RCC 7860 (cell line): ENCODE data around the gene SLA2.
"Not testable (repeated sequence)": the region's sequence is repeated elsewhere in the genome, so short reads cannot be mapped to it uniquely, and the experiment has no call there.

Source experiments
- DNase-seq: peaks from one replicate; pipeline ENCODE4 v3.0.0-alpha.2; 2015; ENCODE audit warnings: low spot score
- FAIRE-seq: peaks from 2 replicates; lab custom pipeline; 2012; peaks lifted over from hg19 to GRCh38; lab: Jason Lieb, UNC

The SLA2 gene, protein sequence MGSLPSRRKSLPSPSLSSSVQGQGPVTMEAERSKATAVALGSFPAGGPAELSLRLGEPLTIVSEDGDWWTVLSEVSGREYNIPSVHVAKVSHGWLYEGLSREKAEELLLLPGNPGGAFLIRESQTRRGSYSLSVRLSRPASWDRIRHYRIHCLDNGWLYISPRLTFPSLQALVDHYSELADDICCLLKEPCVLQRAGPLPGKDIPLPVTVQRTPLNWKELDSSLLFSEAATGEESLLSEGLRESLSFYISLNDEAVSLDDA

DNA sequence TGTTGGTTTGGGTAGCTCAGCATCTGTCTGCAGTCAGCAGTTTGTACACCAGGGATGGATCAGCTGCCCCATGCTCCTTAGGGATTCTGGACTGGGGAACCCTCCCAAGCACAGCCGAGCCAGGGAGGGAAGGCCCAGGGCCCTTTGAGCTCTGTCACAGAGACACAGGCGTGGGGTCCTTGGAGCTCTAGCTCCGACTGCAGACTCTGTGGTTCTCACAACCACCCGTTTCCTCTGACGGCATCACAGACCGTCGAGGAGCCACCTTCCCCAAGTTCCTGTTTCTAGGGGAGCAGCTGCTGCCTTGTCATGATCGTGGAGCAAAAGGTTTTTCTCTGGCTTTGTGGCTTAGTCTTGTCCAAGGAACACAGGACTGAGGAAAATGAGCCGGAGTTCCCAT lies at the start of gene SLA2:
SLA2 (minus strand) TSS at position 199 of the 400 bp plus-strand sequence. CDS start 4,861 bp downstream, outside the sequence.
- DNase-seq (no peak), FAIRE-seq (no peak)

DNA sequence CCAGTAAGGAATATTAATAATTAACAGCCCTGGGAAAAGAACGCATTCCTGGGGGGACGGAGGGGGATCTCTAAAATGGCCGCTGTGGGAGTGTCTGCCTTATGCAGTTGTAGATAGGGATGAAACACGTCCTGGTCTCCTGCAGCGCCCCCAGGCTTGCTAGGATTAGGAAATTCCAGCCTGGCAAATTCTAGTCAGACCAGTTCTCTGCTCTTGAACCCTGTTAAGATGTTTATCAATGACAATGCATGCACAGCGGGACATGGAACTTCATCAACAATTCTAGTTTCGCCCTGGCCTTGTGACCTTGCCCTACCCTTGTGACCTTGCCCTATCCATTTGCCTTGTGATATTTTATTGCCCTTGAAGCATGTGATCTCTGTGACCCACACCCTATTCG lies 49.5 kb upstream of the SLA2 start:
- not testable (repeated sequence) for DNase-seq, FAIRE-seq

DNA sequence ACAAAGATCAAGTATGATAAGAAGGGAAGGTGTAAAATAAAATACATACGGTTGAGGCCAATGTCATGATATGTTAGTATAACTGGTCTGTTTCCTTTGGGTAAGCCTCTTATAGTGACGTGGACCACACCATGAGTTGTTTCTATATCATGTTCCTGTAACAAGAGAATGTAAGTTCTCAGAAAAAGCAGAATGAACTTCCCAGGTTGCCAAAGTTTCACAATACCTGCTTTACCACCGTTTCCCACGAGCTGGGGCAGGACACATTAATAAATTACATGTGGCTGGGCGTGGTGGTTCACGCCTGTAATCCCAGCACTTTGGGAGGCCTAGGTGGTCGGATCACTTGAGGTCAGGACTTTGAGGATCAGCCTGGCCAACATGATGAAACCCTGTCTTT lies 42.6 kb upstream of the SLA2 start:
- FAIRE-seq, result no peak
- DNase-seq, result no peak

DNA sequence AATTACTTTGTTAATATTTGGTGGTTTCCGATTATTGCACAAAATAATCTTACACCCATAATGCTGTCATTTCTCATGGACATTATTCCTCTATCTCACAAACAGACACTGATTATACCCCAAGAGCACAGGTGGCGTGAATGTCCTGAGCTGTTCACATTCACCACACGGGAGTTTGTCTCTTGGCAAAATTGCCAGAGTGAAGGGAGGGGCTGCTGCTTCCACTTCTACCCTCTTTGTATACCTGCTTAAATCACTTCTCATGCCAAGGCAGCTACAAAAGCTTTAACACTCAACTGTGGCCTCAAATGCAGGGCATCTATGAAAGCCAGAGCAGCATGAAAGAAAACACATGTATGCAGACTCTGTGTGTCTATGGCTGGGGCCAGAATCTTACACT lies 41.9 kb upstream of the SLA2 start:
- no peak for FAIRE-seq

DNA sequence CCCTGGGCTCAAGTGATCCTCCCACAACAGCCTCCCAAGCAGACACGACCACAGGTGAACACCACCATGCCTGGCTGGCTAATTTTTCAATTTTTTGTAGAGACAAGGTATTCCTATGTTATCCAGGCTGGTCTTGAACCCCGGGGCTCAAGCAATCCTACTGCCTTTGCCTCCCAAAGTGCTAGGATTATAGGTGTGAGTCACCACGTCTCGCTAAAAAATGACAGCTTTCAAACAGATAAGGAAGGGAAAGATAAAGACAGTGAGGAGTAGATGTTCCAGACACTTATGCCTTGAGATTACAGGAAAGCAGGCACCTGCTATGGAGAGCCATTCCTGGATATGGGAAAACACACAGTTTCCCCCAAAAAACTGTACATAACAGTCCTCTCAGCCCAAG lies 40.9 kb upstream of the SLA2 start:
- FAIRE-seq (no peak), DNase-seq (no peak)

More for the DNA sequence above, 41.9 kb upstream of the SLA2 start:
- DNase-seq, result no peak

DNA sequence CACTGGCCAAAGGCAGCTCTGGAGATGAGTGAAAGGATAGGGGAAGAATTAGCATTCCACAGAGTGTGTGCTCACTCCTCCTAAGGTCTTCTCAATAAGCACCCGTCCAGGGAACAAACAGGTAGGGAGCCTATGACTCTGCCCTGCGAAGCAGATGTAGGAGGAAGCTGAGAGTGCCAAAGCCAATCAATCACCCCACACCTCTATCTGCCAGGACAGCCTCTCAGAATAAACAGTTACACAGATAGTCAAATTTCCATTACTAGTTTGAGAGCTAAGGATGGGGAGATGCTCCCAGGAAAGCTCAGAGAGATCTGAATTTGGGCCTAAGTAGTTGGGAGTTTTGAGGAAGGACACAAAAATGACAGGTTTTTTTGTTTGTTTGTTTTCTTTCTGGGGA lies 40.5 kb upstream of the SLA2 start:
- FAIRE-seq (no peak), DNase-seq (no peak)

DNA sequence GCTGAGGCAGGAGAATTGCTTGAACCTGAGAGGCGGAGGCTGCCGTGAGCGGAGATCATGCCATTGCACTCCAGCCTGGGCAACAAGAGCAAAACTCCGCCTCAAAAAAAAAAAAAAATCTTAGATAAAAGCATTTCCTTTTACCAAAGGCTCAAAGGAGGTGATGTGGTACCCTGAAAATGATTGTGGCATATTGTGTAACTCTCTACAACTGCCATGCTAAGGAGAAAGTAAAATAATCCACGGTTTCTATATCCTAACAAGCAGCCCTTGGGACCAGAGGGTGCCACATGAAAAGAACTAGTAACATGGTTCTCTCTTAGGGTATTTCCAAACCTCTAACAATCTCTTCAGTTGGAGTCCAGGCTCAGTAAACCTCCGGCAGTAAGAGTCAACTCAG lies 38.8 kb upstream of the SLA2 start:
- DNase-seq (no peak), FAIRE-seq (no peak)

DNA sequence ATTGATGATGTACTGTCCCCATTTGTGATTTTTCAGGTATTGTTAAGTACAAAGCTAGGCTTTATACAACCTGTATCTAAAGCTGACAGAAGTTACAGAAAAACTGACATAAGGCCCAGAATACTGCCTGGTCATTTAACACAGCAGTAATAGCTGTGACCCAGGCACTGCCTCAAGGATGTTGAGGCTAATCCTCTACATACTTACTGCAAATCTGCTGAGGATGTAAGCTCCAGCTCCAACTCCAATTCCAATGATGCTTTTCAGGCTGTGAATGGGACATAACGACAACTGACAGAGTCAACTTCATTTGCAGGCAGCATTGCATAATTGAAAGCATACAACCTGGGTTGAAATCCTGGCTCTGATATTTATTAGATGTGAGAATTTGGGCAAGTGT lies 36.3 kb upstream of the SLA2 start:
- DNase-seq, result no peak
- no peak for FAIRE-seq

DNA sequence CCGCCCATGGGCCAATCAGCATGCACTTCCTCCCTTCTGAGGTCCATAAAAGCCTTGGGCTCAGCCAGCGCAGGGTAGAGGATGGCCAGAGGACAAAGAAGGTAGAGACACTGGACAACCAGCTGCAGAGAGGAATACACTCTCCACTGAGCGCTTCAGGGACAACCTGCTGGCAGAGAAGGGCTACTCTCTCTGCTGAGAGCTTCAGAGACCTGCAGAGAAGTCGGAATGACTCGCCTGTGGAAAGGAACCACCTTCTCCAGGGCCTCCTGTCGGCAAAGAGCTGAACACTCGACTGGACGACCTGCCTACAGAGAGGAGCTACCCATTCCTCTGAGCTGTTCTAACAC lies 31.4 kb upstream of the SLA2 start:
- no peak for FAIRE-seq

DNA sequence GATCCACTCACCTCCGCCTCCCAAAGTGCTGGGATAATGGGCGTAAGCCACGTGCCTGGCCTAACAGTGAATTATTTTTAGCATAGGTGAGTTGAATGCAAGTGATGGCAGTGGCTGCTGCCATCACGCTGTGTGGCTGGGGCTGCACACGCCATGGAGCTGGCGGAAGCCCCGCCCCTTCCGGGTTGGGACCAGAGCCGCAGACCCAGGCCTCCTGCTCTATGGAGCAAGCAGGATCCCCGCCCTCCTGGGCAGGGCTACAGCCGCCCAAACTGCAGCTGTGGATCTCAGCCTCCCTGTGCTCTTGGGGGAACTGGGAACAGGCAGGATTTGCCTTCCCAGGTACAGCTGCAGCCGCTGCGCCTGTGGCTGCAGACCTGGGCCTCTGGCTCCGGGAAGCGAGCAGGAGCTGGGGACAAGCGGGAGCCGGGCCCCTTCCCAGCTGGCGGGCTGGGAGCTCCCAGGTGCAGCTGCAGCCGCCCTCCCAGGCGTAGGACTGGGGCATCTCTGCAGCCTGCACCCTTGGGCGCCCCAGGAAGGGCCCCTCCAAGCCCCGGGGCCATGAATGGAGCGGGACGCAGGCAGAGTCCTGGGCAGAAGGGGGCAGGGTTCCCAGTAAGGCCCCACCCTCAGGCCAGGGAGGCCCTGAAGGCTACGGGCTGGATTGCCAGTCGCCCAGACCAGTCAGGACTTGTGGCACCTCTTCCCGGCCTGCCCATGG lies 30.9 kb upstream of the SLA2 start:
- FAIRE-seq, result no peak

More for the DNA sequence above, 31.4 kb upstream of the SLA2 start:
- no peak for DNase-seq

DNA sequence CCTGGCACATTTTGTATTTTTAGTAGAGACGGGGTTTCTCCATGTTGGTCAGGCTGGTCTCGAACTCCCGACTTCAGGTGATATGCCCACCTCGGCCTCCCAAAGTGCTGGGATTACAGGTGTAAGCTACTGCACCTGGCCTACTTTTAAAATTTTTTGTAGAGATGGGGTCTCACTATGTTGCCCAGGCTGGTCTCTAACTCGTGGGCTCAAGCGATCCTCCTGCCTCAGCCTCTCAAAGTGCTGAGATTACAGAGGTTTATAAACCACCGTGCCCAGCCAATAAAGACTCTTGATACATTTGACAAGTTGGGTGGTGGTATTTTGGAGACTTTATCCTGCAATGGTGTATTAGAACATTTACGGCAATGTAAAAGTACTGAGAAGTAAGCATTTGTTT lies 29.5 kb upstream of the SLA2 start:
- not testable (repeated sequence) for DNase-seq, FAIRE-seq

More for the DNA sequence above, 30.9 kb upstream of the SLA2 start:
- no peak for DNase-seq

DNA sequence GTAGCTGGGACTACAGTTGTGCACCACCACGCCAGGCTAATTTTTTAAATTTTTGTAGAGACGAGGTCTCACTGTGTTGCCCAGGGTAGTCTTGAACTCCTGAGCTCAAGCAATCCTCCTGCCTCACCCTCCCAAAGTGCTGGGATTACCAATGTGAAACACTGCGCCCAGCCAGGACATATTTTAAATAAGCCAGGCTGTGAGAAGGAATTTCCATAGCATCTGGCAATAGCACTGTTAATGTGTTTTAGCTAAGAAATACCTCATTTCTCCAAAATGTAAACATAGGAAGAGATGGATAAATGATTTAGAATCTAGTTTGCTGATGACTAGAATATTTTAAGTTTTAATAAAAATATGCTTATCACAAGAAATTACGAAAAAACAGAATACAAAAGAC lies 27.0 kb upstream of the SLA2 start:
- DNase-seq (no peak), FAIRE-seq (no peak)

DNA sequence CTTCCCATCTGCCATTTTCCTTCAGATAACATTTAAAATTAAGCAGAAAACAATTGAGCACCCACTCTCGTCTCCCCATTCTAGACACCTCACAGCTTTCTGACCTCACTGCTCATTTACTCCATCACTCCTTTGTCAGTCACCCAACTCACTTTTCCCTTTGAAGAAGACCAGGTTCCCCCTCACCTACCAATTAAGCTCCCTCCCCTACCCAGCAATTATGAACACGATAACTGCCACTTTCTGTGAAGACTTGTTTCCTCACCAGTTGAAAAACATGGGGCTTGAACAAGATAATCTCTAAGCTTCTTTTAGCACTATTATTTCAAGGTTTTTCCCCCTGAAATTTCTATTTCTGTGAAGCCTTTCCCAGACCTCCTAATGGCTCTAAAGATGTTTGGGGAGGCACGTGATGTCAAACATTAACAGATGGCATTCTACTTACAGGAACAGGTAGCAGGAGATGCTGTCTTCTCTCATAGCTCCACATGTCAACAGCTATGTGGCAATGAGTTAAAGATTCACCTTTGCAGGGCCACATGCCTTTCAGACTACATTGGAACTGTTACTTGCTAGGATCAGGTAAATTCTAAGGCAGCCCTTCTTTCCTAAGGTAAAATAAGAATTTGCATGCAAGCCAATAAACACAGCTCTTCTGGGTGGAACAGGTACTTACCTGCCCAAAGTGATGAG lies 24.8 kb upstream of the SLA2 start:
- FAIRE-seq, result no peak
- no peak for DNase-seq

DNA sequence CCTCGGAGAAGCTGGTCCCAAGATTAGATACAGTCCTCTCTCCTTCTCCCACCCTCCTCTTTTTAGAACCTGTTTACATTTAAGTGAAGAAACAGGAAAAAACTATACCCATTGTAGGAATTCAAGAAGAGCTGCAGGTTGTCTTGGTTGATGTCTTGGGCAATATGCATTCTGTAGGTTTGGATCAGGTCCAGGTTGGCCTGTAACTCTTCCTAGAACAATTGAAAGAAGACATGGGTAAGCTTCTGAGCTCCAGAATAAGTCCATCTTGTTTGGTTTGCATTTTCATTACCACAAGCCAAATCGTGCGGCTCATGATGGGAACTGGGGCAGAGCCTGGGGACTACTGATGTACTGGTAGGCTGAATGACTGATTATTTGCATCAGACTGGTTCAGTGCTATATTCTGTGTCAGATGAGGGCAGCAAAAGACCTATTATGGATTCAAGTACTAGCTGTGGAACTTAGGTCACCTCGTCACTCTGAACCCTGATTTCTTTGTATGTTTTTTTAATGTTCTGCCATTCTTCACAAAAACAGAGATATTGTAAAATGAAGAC lies 20.3 kb upstream of the SLA2 start:
- FAIRE-seq, result no peak
- no peak for DNase-seq

DNA sequence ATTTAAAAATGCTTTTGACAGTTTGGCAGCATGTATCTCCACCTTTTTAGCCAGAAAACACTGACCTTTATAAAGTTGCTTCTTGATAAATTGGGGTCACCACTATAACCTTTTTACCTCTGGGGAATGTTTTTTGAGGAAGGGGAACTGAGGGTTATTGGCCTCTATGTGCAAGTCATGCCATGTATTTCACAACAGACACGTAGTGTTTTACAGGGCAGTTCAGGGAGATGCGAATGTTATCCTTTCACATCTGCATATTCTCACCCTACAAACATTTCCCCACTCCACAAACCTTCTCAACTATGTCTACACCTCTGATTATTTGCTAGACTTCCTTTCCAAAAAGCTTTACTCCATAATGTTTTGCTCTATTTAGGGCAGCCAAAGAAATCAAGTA lies 17.0 kb upstream of the SLA2 start:
- no peak for FAIRE-seq
- no peak for DNase-seq

DNA sequence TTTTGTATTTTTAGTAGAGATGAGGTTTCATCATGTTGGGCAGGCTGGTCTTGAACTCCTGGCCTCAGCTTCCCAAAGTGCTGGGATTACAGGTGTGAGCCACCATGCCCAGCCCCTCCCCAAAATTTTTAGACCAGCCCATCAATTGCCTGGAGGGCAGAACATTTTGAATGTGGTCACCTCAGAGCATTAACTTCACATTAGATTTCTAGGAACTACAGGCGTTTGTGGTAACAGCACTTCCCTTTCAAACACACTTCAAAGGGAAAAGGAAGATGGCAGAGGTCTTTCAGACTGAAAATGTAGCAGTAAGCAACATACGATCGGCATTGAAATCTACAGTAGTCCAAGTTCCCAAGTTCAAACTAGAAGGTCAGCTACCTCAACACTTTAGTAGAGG lies 12.3 kb upstream of the SLA2 start:
- FAIRE-seq (no peak), DNase-seq (no peak)

DNA sequence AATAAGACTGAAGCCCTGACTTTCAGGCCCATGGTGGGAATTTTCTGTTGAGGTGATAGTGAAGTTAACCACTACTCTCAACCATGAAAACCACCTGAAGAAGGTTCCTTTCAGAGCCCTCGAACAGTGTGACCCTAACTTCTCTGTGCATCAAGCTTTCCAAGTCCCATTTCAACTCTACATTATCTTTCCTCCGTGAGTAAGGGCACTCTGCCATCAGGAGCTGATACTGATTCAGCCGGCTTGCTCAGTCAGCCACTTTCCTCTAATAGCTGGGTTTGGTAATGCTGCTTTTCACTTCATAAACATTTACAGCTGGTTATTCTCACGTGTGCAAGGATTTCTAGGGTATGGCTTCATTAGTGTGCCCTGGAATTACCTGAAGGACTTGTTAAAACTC lies 10.7 kb upstream of the SLA2 start:
- DNase-seq (no peak), FAIRE-seq (no peak)

DNA sequence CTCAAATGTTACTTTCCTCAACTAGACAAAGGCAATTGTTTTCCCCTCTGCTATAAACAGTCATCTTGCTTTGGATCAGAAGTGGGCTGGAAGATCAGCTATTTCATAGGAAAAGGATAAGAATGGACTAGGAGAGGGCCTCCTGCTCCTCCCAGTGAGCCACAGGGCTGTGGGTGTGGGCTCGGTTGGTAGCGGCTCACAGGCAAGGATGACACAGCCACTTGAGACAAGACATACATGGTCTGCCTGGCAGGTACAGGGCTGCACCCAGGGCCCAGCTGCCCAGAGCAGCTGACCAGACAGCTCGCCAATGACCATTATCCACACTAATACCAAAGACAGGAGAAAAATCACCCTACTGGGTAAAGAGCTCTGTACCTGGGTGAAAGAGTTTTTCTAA lies 9.0 kb upstream of the SLA2 start:
- DNase-seq (no peak), FAIRE-seq (no peak)

DNA sequence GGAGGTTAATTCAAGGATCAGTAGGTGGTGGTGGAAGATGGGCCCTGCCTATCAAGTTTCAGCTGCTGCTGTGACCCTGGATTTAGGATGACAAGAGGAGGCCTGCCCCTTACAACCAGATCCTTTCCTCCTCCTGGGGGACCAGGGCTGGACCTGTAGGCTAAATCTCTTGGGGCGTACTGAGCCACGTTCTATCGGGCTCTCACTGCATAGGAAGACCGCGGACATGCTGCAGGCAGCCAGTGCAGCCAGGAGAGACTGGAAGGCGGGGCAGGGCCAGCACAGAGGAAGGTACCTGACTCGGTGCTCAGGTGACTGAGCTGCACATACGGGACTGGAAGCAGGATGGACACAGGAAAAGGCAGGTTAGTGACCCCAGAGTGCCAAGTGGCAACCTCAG lies 8.5 kb upstream of the SLA2 start:
- DNase-seq (no peak), FAIRE-seq (no peak)

DNA sequence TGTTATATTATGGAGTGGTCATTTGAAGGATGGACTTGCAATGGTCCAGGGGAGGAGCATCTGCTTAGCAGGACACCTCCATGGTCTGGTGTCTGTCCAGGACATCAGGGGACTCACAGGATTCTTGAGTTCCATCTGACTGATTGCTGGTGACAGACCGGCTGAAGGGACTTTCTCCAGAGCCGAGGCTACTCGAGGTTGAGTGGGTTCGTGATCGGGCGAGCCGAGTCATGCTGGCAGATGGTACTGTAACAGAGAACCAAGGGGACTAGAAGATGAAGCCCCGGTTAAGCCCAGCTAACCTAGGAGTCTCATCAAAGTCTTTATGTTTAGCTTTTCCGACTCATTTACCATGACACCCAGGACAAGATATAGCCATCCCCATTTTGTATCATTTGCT lies 7.5 kb upstream of the SLA2 start:
- no peak for DNase-seq
- no peak for FAIRE-seq

DNA sequence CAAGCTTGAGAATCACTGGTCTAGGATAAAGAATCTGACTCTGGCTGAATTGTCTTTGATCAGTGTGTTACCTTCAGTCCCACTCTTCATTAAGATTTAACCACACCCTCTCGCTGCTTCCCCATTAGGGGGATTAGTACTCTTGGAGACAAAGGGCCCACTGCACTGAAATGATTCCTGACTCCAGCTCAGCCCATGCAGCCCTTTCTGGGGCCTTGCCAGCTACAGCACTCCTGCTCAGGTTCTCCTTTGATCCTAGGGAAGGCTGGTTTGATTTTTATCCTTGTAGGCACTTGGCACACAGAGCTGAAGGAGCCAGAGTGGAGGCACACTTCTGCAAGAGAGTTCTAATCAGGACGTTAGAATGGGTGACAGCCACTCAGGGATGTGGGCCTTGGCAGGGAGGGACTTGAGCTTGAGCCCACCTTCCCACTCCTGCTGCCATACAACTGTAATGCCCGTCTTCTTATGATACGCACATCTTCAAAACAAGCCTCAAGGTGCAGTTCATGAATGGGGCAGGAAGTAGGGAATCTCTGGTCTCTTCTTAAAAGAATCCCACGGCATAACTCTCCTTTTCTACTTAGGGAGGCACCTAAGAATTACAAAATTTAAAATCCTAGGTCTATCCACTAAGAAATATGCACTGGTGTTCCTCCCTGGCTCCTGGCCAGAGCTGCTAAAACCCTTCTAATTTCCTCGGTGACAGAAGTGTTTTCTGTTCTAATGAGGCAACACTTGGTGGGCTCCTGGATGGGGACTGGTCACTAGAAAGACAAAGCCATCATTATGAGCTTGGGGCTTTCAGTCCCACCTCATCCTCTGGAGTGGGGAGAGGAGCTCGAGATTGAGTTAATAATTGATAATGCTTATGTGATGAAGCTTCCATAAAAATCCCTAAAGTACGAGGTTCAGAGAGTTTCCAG lies 1.5 kb upstream of the SLA2 start:
- FAIRE-seq (no peak), DNase-seq (no peak)
